HEK293 (cell line): ENCODE measurements around the gene KIAA1210.

Experiments used
- KLF1 ChIP-seq: fragments of 450-650 bp; formaldehyde crosslinking; IDR thresholded peaks from 2 replicates; pipeline ENCODE4 v1.5.1; 2016; ENCODE audit warnings: missing biosample characterization, missing genetic modification characterization
- YY1 ChIP-seq: fragments of 450-650 bp; formaldehyde crosslinking; IDR thresholded peaks from 2 replicates; pipeline ENCODE4 v1.5.1; 2018; ENCODE audit warnings: missing biosample characterization, missing genetic modification characterization
- ZNF157 ChIP-seq: fragments of 450-650 bp; formaldehyde crosslinking; IDR thresholded peaks from 2 replicates; pipeline ENCODE4 v1.5.1; 2016; ENCODE audit warnings: missing biosample characterization, missing genetic modification characterization
- ZNF510 ChIP-seq: fragments of 450-650 bp; formaldehyde crosslinking; IDR thresholded peaks from 2 replicates; pipeline ENCODE4 v1.5.1; 2018; ENCODE audit warnings: mild to moderate bottlenecking, missing genetic modification characterization, missing biosample characterization; ENCODE audit not compliant: insufficient replicate concordance
- TF ChIP-seq, protein P1 (sequence below): fragments of 450-650 bp; formaldehyde crosslinking; IDR thresholded peaks from 2 replicates; pipeline ENCODE4 v1.5.1; 2016; ENCODE audit warnings: missing biosample characterization, missing genetic modification characterization
- TF ChIP-seq, protein P2 (sequence below): fragments of 450-650 bp; formaldehyde crosslinking; IDR thresholded peaks from 2 replicates; pipeline ENCODE4 v1.5.1; 2016; ENCODE audit warnings: missing biosample characterization, missing genetic modification characterization
- TF ChIP-seq, protein P3 (sequence below): fragments of 450-650 bp; formaldehyde crosslinking; IDR thresholded peaks from 2 replicates; pipeline ENCODE4 v1.5.1; 2016; ENCODE audit warnings: missing biosample characterization, missing genetic modification characterization, low read depth

DNA sequence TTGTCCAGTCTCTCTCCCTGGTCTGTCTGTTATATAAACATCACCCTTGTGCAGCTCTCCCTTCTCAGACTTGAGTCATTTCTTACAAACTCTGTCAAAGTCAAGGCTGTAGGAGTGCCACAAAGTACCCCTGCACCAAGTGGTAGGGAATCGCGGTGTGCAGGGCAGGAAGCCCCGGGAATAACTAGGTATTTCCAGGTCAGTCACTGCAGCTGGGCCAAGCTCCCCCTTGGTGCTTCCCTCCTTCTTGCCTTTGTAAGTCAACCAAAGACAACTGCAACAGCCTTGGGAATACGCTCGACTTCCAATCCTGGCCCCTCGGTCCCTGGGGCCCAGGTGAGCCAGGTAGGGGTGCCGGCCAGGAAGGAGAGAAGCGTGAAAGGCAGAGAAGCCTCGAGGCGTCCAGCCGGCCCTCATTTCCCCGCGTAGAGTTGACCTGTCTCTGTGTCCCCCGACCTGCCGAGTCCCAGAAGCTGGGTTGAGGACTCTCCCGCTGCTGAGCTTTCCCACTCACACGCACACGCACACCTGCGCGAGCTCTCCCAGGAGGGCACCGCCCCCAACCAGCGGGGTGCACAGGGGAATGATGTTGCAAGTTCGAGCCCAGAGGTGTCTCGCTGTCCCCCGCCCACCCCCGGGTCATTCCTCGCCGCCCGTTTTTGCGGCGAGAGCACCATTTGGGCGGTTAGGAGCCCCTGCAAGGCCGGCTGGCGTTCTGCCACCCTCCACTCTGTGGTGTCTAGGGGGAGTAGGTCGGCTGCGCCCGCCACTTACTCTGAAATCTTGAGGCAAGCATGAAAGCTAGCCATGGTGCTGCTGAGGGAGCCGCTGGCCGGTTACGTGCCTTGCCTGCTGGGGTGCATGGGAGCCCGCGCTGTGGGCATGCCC lies 22.8 kb upstream of the KIAA1210 start:
- TF ChIP-seq, protein P1, sequence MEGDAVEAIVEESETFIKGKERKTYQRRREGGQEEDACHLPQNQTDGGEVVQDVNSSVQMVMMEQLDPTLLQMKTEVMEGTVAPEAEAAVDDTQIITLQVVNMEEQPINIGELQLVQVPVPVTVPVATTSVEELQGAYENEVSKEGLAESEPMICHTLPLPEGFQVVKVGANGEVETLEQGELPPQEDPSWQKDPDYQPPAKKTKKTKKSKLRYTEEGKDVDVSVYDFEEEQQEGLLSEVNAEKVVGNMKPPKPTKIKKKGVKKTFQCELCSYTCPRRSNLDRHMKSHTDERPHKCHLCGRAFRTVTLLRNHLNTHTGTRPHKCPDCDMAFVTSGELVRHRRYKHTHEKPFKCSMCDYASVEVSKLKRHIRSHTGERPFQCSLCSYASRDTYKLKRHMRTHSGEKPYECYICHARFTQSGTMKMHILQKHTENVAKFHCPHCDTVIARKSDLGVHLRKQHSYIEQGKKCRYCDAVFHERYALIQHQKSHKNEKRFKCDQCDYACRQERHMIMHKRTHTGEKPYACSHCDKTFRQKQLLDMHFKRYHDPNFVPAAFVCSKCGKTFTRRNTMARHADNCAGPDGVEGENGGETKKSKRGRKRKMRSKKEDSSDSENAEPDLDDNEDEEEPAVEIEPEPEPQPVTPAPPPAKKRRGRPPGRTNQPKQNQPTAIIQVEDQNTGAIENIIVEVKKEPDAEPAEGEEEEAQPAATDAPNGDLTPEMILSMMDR = no peak
- TF ChIP-seq, protein P2, sequence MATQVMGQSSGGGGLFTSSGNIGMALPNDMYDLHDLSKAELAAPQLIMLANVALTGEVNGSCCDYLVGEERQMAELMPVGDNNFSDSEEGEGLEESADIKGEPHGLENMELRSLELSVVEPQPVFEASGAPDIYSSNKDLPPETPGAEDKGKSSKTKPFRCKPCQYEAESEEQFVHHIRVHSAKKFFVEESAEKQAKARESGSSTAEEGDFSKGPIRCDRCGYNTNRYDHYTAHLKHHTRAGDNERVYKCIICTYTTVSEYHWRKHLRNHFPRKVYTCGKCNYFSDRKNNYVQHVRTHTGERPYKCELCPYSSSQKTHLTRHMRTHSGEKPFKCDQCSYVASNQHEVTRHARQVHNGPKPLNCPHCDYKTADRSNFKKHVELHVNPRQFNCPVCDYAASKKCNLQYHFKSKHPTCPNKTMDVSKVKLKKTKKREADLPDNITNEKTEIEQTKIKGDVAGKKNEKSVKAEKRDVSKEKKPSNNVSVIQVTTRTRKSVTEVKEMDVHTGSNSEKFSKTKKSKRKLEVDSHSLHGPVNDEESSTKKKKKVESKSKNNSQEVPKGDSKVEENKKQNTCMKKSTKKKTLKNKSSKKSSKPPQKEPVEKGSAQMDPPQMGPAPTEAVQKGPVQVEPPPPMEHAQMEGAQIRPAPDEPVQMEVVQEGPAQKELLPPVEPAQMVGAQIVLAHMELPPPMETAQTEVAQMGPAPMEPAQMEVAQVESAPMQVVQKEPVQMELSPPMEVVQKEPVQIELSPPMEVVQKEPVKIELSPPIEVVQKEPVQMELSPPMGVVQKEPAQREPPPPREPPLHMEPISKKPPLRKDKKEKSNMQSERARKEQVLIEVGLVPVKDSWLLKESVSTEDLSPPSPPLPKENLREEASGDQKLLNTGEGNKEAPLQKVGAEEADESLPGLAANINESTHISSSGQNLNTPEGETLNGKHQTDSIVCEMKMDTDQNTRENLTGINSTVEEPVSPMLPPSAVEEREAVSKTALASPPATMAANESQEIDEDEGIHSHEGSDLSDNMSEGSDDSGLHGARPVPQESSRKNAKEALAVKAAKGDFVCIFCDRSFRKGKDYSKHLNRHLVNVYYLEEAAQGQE (tag by site-specific recombination) = no peak
- TF ChIP-seq KLF1 (tag by site-specific recombination) (no peak), ZNF510 (no peak), ZNF157 (tag by site-specific recombination) (no peak), YY1 (tag by site-specific recombination) (no peak)
- TF ChIP-seq, protein P3, sequence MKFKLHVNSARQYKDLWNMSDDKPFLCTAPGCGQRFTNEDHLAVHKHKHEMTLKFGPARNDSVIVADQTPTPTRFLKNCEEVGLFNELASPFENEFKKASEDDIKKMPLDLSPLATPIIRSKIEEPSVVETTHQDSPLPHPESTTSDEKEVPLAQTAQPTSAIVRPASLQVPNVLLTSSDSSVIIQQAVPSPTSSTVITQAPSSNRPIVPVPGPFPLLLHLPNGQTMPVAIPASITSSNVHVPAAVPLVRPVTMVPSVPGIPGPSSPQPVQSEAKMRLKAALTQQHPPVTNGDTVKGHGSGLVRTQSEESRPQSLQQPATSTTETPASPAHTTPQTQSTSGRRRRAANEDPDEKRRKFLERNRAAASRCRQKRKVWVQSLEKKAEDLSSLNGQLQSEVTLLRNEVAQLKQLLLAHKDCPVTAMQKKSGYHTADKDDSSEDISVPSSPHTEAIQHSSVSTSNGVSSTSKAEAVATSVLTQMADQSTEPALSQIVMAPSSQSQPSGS (tag by site-specific recombination) = no peak
